IPS-NIHi7 (cell line): Measurements from ENCODE around the gene NRF1.
"Not testable (repeated sequence)": the region's sequence is repeated elsewhere in the genome, so short reads cannot be mapped to it uniquely, and the experiment has no call there.

ENCODE experiments used
- DNase-seq: peaks from one replicate; pipeline ENCODE4 v3.0.0; 2012; ENCODE audit warnings: mixed read lengths; ENCODE audit errors: extremely low spot score

Gene NRF1

GRCh38 chr7:129646369-129647021, 35.0 kb downstream of the NRF1 start:
- peak; percentile 60 for DNase-seq

- DNase-seq, result no peak
These were observed 37.7 kb downstream of the NRF1 start for GRCh38 chr7:129649128-129649690.

GRCh38 chr7:129650056-129650758, 38.7 kb downstream of the NRF1 start:
- no peak for DNase-seq

GRCh38 chr7:129652914-129653313, 41.4 kb downstream of the NRF1 start:
- no peak for DNase-seq

GRCh38 chr7:129655811-129656210, 44.3 kb downstream of the NRF1 start:
- no peak for DNase-seq

GRCh38 chr7:129657363-129657762, 45.8 kb downstream of the NRF1 start:
- no peak for DNase-seq

GRCh38 chr7:129659907-129660306, 48.4 kb downstream of the NRF1 start:
- not testable (repeated sequence) for DNase-seq

- DNase-seq, result no peak
These were observed 50.2 kb downstream of the NRF1 start for GRCh38 chr7:129661645-129662182.

- not testable (repeated sequence) for DNase-seq
These were observed 51.7 kb downstream of the NRF1 start for GRCh38 chr7:129663240-129663639.

GRCh38 chr7:129664029-129665012, 52.8 kb downstream of the NRF1 start:
- peak; percentile 42 for DNase-seq

- DNase-seq, result peak; percentile 77
These were observed 53.5 kb downstream of the NRF1 start for GRCh38 chr7:129665013-129665401.

GRCh38 chr7:129667116-129667515, 55.6 kb downstream of the NRF1 start:
- DNase-seq, result no peak

- DNase-seq, result no peak
These were observed 56.0 kb downstream of the NRF1 start for GRCh38 chr7:129667551-129667950.

GRCh38 chr7:129669901-129670300, 58.4 kb downstream of the NRF1 start:
- no peak for DNase-seq

- no peak for DNase-seq
These were observed 59.1 kb downstream of the NRF1 start for GRCh38 chr7:129670656-129671055.

- no peak for DNase-seq
These were observed 59.7 kb downstream of the NRF1 start for GRCh38 chr7:129671266-129671665.

- not testable (repeated sequence) for DNase-seq
These were observed 63.0 kb downstream of the NRF1 start for GRCh38 chr7:129674475-129674874.

GRCh38 chr7:129675521-129675920, 64.0 kb downstream of the NRF1 start:
- no peak for DNase-seq

GRCh38 chr7:129676017-129676897, 64.7 kb downstream of the NRF1 start:
- no peak for DNase-seq

GRCh38 chr7:129677796-129678195, 66.3 kb downstream of the NRF1 start:
- no peak for DNase-seq

- no peak for DNase-seq
These were observed 67.1 kb downstream of the NRF1 start for GRCh38 chr7:129678606-129679005.
